ENCODE data around the gene MRAS. TPM values are rescaled to one million over a fixed set of nuclear protein-coding genes. Genes with fewer than 3 reads are reported as not detected.
A peak's percentile ranks its signal among the peaks of the same experiment; 100 is the strongest.
"Not testable (repeated sequence)": the region's sequence is repeated elsewhere in the genome, so short reads cannot be mapped to it uniquely, and the experiment has no call there.

MRAS gene
- total and polyA plus RNA-seq, 2 donors from 2014 or later, result 30.9 to 106 TPM

DNA sequence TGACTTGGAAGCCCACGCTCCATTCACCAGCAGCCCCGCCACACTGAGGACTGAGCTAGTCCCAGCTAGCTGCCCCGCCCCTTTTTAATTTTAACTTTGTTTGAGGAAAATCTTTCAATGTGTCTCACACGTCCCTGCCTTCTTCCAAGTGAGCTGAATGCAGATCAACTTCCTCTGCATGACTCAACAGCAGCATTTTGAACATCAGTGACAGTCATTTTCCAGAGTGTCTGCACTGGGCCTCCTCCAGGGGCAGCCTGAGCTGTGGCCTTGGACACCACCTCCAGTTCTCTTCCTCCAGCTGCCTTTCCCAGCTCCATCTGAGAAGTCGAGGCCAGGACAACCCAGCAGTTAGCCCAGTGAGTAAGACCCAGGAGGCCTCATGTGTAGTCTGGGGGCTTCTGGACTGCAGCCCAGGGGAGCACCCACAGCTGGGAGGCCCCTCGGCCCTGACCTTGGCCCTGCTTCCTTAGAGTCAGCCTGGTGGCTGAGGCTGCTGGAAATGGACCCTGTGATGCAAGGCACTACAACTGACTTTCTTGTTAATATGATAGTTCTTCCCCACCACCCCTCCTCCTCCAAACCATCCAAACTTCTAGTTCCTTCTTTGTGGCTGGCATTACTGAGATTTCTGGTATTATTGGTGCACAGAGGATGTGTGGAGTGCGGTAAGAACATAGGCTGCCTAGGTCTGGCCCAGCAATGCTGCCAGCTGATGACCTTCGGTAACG lies 64.6 kb downstream of the MRAS start:
- intact Hi-C loops (cut with DNase I), result no loop called here
- Histone ChIP-seq H3K4me1 (ENCODE audit: control insufficient read depth in 2 of 3, insufficient read depth in 2 of 3, low read depth in 1 of 3, low read length in 3 of 3) (no peaks in the 10 kb centered on the region), H3K9ac (ENCODE audit: low read length in 3 of 3) (no peak overlapping the region), H3K4me3 (ENCODE audit: low read length in 3 of 3) (no peak overlapping the region), H3K27ac (ENCODE audit: low read depth in 2 of 2, low read length in 2 of 2) (no peak overlapping the region), H3K9me3 (ENCODE audit: control insufficient read depth in 2 of 3, insufficient read depth in 1 of 3, low read length in 3 of 3) (no peaks in the 10 kb centered on the region), H3K36me3 (ENCODE audit: control insufficient read depth in 2 of 3, insufficient read depth in 3 of 3, low read length in 3 of 3) (no peaks in the 10 kb centered on the region), H3K27me3 (ENCODE audit: control insufficient read depth, insufficient read depth, low read length) (no peaks in the 10 kb centered on the region)
- FAIRE-seq (no peak), DNase-seq (no peak)
- TF ChIP-seq CTCF (IDR thresholded peaks at IDR 0.05; ENCODE audit: borderline replicate concordance, extremely low read depth, insufficient read depth), result no peak

GRCh38 chr3:138416236-138416635 lies 67.9 kb downstream of the MRAS start:
- H3K9ac ChIP-seq (ENCODE audit: low read length in 3 of 3); H3K36me3 ChIP-seq (ENCODE audit: control insufficient read depth in 2 of 3, insufficient read depth in 3 of 3, low read length in 3 of 3); intact Hi-C loops (cut with DNase I); DNase-seq; FAIRE-seq; H3K4me3 ChIP-seq (ENCODE audit: low read length in 3 of 3); H3K4me1 ChIP-seq (ENCODE audit: control insufficient read depth in 2 of 3, insufficient read depth in 2 of 3, low read depth in 1 of 3, low read length in 3 of 3); H3K9me3 ChIP-seq (ENCODE audit: control insufficient read depth in 2 of 3, insufficient read depth in 1 of 3, low read length in 3 of 3); H3K27me3 ChIP-seq (ENCODE audit: control insufficient read depth, insufficient read depth, low read length); H3K27ac ChIP-seq (ENCODE audit: low read depth in 2 of 2, low read length in 2 of 2): not testable (repeated sequence)

GRCh38 chr3:138417559-138417982 lies 69.2 kb downstream of the MRAS start:
- FAIRE-seq (no peak), DNase-seq (peak; percentile 82 to 93 (median 86))
- intact Hi-C loops (cut with DNase I), result no loop called here
- Histone ChIP-seq H3K9ac (ENCODE audit: low read length in 3 of 3) (no peak overlapping the region), H3K9me3 (ENCODE audit: control insufficient read depth in 2 of 3, insufficient read depth in 1 of 3, low read length in 3 of 3) (no peaks in the 10 kb centered on the region), H3K27me3 (ENCODE audit: control insufficient read depth, insufficient read depth, low read length) (no peaks in the 10 kb centered on the region), H3K4me1 (ENCODE audit: control insufficient read depth in 2 of 3, insufficient read depth in 2 of 3, low read depth in 1 of 3, low read length in 3 of 3) (no peaks in the 10 kb centered on the region), H3K4me3 (ENCODE audit: low read length in 3 of 3) (no peak overlapping the region), H3K36me3 (ENCODE audit: control insufficient read depth in 2 of 3, insufficient read depth in 3 of 3, low read length in 3 of 3) (no peaks in the 10 kb centered on the region), H3K27ac (ENCODE audit: low read depth in 2 of 2, low read length in 2 of 2) (no peak overlapping the region)
- peak; percentile 89 for TF ChIP-seq CTCF (IDR thresholded peaks at IDR 0.05; ENCODE audit: borderline replicate concordance, extremely low read depth, insufficient read depth)

DNA sequence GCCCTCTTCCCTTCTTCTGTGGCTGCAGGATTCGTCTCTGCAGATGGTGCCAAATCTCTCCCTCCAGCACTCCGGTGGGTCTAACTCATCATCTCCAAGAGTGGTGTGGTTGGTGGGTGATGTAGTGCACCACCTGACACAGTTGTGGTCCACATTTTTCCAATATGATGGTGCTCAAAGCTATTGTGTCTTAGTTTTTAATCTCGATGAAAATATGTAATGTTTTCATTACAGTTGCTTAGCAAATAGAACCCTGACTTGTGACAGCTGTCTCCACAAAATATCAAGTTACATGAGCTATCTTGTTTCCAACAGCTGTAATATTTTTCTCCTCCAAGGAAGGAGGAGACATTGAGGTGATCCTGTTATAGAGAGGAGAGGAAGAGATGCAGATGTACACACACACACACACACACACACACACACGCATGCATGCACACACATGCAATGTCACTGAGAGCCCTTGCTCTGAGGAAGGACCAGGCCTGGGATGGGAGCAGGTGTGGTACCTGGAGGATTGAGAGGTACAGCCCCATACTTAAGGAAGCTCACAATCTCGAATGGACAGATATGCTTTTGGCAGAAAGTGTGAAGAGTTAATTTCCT lies 70.3 kb downstream of the MRAS start:
- Histone ChIP-seq H3K27me3 (ENCODE audit: control insufficient read depth, insufficient read depth, low read length) (no peaks in the 10 kb centered on the region), H3K4me3 (ENCODE audit: low read length in 3 of 3) (no peak overlapping the region), H3K27ac (ENCODE audit: low read depth in 2 of 2, low read length in 2 of 2) (no peak overlapping the region), H3K4me1 (ENCODE audit: control insufficient read depth in 2 of 3, insufficient read depth in 2 of 3, low read depth in 1 of 3, low read length in 3 of 3) (no peaks in the 10 kb centered on the region), H3K9me3 (ENCODE audit: control insufficient read depth in 2 of 3, insufficient read depth in 1 of 3, low read length in 3 of 3) (no peaks in the 10 kb centered on the region), H3K36me3 (ENCODE audit: control insufficient read depth in 2 of 3, insufficient read depth in 3 of 3, low read length in 3 of 3) (no peaks in the 10 kb centered on the region), H3K9ac (ENCODE audit: low read length in 3 of 3) (no peak overlapping the region)
- DNase-seq (peak in 2 of 5 donors; percentile 16 to 40), FAIRE-seq (no peak)
- TF ChIP-seq CTCF (IDR thresholded peaks at IDR 0.05; ENCODE audit: borderline replicate concordance, extremely low read depth, insufficient read depth), result no peak
- intact Hi-C loops (cut with DNase I), result no loop called here
